Calu3 (cell line): ENCODE data around the gene AFF4. TPM values are rescaled to one million over a fixed set of nuclear protein-coding genes. Genes with fewer than 3 reads are reported as not detected.

Experiments
- BruUV-seq: library from RNA; stranded (reverse); fragments of 400-500 nt; replicated peaks from 2 replicates; lab custom pipeline; 2021; lab: Mats Ljungman, UMichigan
- CTCF ChIA-PET: fragments of 300-600 bp; sonication (Branson Sonifier 250); formaldehyde crosslinking; loops from one replicate; lab custom pipeline; 2022; ENCODE audit warnings: antibody characterized with exemption; lab: Charles Lee
- DNase-seq: peaks from one replicate; pipeline ENCODE4 v3.0.0; 2022
- H3K27ac Mint-ChIP-seq: one replicate; pipeline ENCODE4 v1.8.0; 2022; ENCODE audit warnings: mixed read lengths; ENCODE audit not compliant: unreplicated experiment
- H3K27me3 Mint-ChIP-seq: one replicate; pipeline ENCODE4 v1.8.0; 2022; ENCODE audit warnings: mixed read lengths; ENCODE audit not compliant: unreplicated experiment
- H3K36me3 Mint-ChIP-seq: one replicate; pipeline ENCODE4 v1.8.0; 2022; ENCODE audit warnings: mild to moderate bottlenecking, moderate library complexity, mixed read lengths; ENCODE audit not compliant: insufficient read depth, unreplicated experiment
- H3K4me1 Mint-ChIP-seq: one replicate; pipeline ENCODE4 v1.8.0; 2022; ENCODE audit warnings: mild to moderate bottlenecking, low read depth, mixed read lengths; ENCODE audit not compliant: unreplicated experiment
- H3K4me3 Mint-ChIP-seq: one replicate; pipeline ENCODE4 v1.8.0; 2022; ENCODE audit warnings: mild to moderate bottlenecking, low read depth, moderate library complexity, mixed read lengths; ENCODE audit not compliant: unreplicated experiment
- H3K9me3 Mint-ChIP-seq: one replicate; pipeline ENCODE4 v1.8.0; 2022; ENCODE audit warnings: low read depth, mixed read lengths; ENCODE audit not compliant: unreplicated experiment
- CTCF ChIP-seq: fragments of 200-600 bp; IDR thresholded peaks from one replicate; pipeline ENCODE4 v1.8.0; 2022; ENCODE audit warnings: antibody characterized with exemption; ENCODE audit not compliant: unreplicated experiment
- intact Hi-C: fragments of 100-400 bp; cut with micrococcal nuclease; formaldehyde crosslinking; loops from one replicate; pipeline ENCODE4 v1.10.0; 2022; ENCODE audit not compliant: unreplicated experiment
- total RNA-seq: library from RNA; stranded (reverse); gene quantifications from 2 replicates; pipeline ENCODE4 v1.2.3, GENCODE V29; 2022

The AFF4 gene
- total RNA-seq, 1 experiment from 2014 or later, result 87.1 TPM

GRCh38 chr5:132901036-132901435, 62.4 kb downstream of the AFF4 start:
- Mint-ChIP-seq H3K27me3 (no peaks in the 10 kb centered on the region), H3K4me1 (peaks cover 8% of the 10 kb centered on the region), H3K9me3 (no peaks in the 10 kb centered on the region), H3K27ac (no peak overlapping the region), H3K4me3 (no peak overlapping the region), H3K36me3 (peaks cover 20% of the 10 kb centered on the region)
- CTCF ChIA-PET, result interaction anchor here (1.4 kb wide), 1 partner anchor 10 kb away, joined by 3 read pairs; no protein-coding TSS in a partner anchor
- no peak for TF ChIP-seq CTCF
- no peak for DNase-seq
- intact Hi-C loops, result loop anchor here (10.0 kb wide), 1 partner anchor 164 kb away; no protein-coding TSS in a partner anchor
- BruUV-seq, result TSS peak; percentile 11

GRCh38 chr5:132898094-132898493, 65.3 kb downstream of the AFF4 start:
- no peak for TF ChIP-seq CTCF
- intact Hi-C loops, result no loop called here
- H3K27ac Mint-ChIP-seq, result no peak overlapping the region
- CTCF ChIA-PET, result interaction anchor here (0.7 kb wide), 1 partner anchor 9 kb away, joined by 3 read pairs; no protein-coding TSS in a partner anchor
- no TSS peak for BruUV-seq
- no peaks in the 10 kb centered on the region for H3K4me1 Mint-ChIP-seq
- H3K27me3 Mint-ChIP-seq, result no peaks in the 10 kb centered on the region
- no peak overlapping the region for H3K4me3 Mint-ChIP-seq
- peaks cover 47% of the 10 kb centered on the region for H3K36me3 Mint-ChIP-seq
- no peak for DNase-seq
- H3K9me3 Mint-ChIP-seq, result no peaks in the 10 kb centered on the region

GRCh38 chr5:132896685-132897084, 66.7 kb downstream of the AFF4 start:
- H3K36me3 Mint-ChIP-seq, result peaks cover 60% of the 10 kb centered on the region
- DNase-seq, result no peak
- intact Hi-C loops, result no loop called here
- H3K4me3 Mint-ChIP-seq, result no peak overlapping the region
- CTCF ChIA-PET, result no interaction called here
- H3K27me3 Mint-ChIP-seq, result no peaks in the 10 kb centered on the region
- H3K27ac Mint-ChIP-seq, result no peak overlapping the region
- TF ChIP-seq CTCF, result no peak
- TSS peak; percentile 45 for BruUV-seq
- H3K4me1 Mint-ChIP-seq, result no peaks in the 10 kb centered on the region
- H3K9me3 Mint-ChIP-seq, result no peaks in the 10 kb centered on the region

- no peak for DNase-seq
- Mint-ChIP-seq H3K27ac (no peak overlapping the region), H3K27me3 (no peaks in the 10 kb centered on the region), H3K36me3 (peaks cover 61% of the 10 kb centered on the region), H3K9me3 (no peaks in the 10 kb centered on the region), H3K4me1 (no peaks in the 10 kb centered on the region), H3K4me3 (no peak overlapping the region)
- CTCF ChIA-PET, result no interaction called here
- BruUV-seq, result no TSS peak
- intact Hi-C loops, result no loop called here
- no peak for TF ChIP-seq CTCF
Observed at GRCh38 chr5:132895719-132896305, 67.6 kb downstream of the AFF4 start.
